Upper lobe of right lung (tissue), 1 donor: ENCODE measurements around the gene PRDX1. TPM values are rescaled to one million over a fixed set of nuclear protein-coding genes. Genes with fewer than 3 reads are reported as not detected.
A peak's percentile ranks its signal among the peaks of the same experiment; 100 is the strongest.

ENCODE experiments used
- ATAC-seq: fragments of 200-7000 bp; cut with Tn5 transposase; one replicate; pipeline ENCODE4 v1.9.1; 2020; ENCODE audit warnings: mild to moderate bottlenecking, moderate library complexity
- DNase-seq: peaks from one replicate; pipeline ENCODE4 v3.0.0-alpha.2; 2020
- H3K27ac ChIP-seq: fragments of 200-600 bp; one replicate; pipeline ENCODE4 v1.8.0; 2022
- H3K27me3 ChIP-seq: fragments of 200-600 bp; one replicate; pipeline ENCODE4 v1.8.0; 2022; ENCODE audit warnings: mild to moderate bottlenecking
- H3K36me3 ChIP-seq: fragments of 200-600 bp; one replicate; pipeline ENCODE4 v1.8.0; 2022
- H3K4me1 ChIP-seq: fragments of 200-600 bp; one replicate; pipeline ENCODE4 v1.8.0; 2022
- H3K4me3 ChIP-seq: fragments of 200-600 bp; one replicate; pipeline ENCODE4 v1.8.0; 2022; ENCODE audit warnings: mild to moderate bottlenecking
- H3K9me3 ChIP-seq: fragments of 200-600 bp; one replicate; pipeline ENCODE4 v1.8.0; 2022
- CTCF ChIP-seq: fragments of 200-600 bp; IDR thresholded peaks from one replicate; pipeline ENCODE4 v1.8.0; 2022; ENCODE audit warnings: antibody characterized with exemption
- intact Hi-C: fragments of 100-400 bp; cut with DNase I; formaldehyde crosslinking; loops from one replicate; pipeline ENCODE4 v1.11.0; 2022
- total RNA-seq: library from RNA; stranded (reverse); fragmentation: NEBNext Ultra II Directional; extraction: Animal tissue kit (Norgen Biotek cat#: 25700); gene quantifications from one replicate; pipeline ENCODE4 v1.2.1, GENCODE V29; 2021
- donor health status: DM: no; HTN: yes; CAD: no; lungs with severe emphysema.

PRDX1 gene
- total RNA-seq, 1 donor from 2014 or later, result 401 TPM

GRCh38 chr1:45510972-45511527, 10.6 kb downstream of the PRDX1 start:
- Histone ChIP-seq H3K4me1 (peaks cover 11% of the 10 kb centered on the region), H3K27ac (no peak overlapping the region), H3K9me3 (no peaks in the 10 kb centered on the region), H3K36me3 (peaks cover 77% of the 10 kb centered on the region), H3K4me3 (no peak overlapping the region), H3K27me3 (no peaks in the 10 kb centered on the region)
- intact Hi-C loops, result no loop called here
- TF ChIP-seq CTCF, result no peak
- no peak for DNase-seq
- no peak for ATAC-seq

- Histone ChIP-seq H3K27ac (no peak overlapping the region), H3K9me3 (no peaks in the 10 kb centered on the region), H3K4me3 (no peak overlapping the region), H3K36me3 (peaks cover 71% of the 10 kb centered on the region), H3K27me3 (no peaks in the 10 kb centered on the region), H3K4me1 (peaks cover 11% of the 10 kb centered on the region)
- ATAC-seq, result peak; percentile 52
- no peak for DNase-seq
- TF ChIP-seq CTCF, result no peak
- intact Hi-C loops, result no loop called here
Measured at GRCh38 chr1:45510036-45510971, 11.4 kb downstream of the PRDX1 start.

GRCh38 chr1:45508295-45509151, 13.2 kb downstream of the PRDX1 start:
- H3K27ac ChIP-seq, result no peak overlapping the region
- peak; percentile 39 for ATAC-seq
- H3K9me3 ChIP-seq, result no peaks in the 10 kb centered on the region
- peak; percentile 15 for TF ChIP-seq CTCF
- no peak overlapping the region for H3K4me3 ChIP-seq
- no peaks in the 10 kb centered on the region for H3K27me3 ChIP-seq
- H3K36me3 ChIP-seq, result peaks cover 53% of the 10 kb centered on the region
- DNase-seq, result no peak
- intact Hi-C loops, result no loop called here
- peaks cover 11% of the 10 kb centered on the region for H3K4me1 ChIP-seq

GRCh38 chr1:45507893-45508292, 13.8 kb downstream of the PRDX1 start:
- ATAC-seq (no peak), DNase-seq (no peak)
- H3K9me3 ChIP-seq, result no peaks in the 10 kb centered on the region
- H3K27me3 ChIP-seq, result no peaks in the 10 kb centered on the region
- intact Hi-C loops, result no loop called here
- peaks cover 7% of the 10 kb centered on the region for H3K4me1 ChIP-seq
- H3K4me3 ChIP-seq, result no peak overlapping the region
- no peak overlapping the region for H3K27ac ChIP-seq
- H3K36me3 ChIP-seq, result peaks cover 47% of the 10 kb centered on the region
- no peak for TF ChIP-seq CTCF

- no peak for TF ChIP-seq CTCF
- no peaks in the 10 kb centered on the region for H3K9me3 ChIP-seq
- no peak overlapping the region for H3K4me3 ChIP-seq
- DNase-seq, result no peak
- no peaks in the 10 kb centered on the region for H3K27me3 ChIP-seq
- peaks cover 5% of the 10 kb centered on the region for H3K4me1 ChIP-seq
- intact Hi-C loops, result no loop called here
- H3K36me3 ChIP-seq, result peaks cover 40% of the 10 kb centered on the region
- no peak overlapping the region for H3K27ac ChIP-seq
- ATAC-seq, result peak; percentile 8
Measured at GRCh38 chr1:45507195-45507594, 14.5 kb downstream of the PRDX1 start.
